Measurements from ENCODE around the gene MEF2D.

Gene MEF2D

DNA sequence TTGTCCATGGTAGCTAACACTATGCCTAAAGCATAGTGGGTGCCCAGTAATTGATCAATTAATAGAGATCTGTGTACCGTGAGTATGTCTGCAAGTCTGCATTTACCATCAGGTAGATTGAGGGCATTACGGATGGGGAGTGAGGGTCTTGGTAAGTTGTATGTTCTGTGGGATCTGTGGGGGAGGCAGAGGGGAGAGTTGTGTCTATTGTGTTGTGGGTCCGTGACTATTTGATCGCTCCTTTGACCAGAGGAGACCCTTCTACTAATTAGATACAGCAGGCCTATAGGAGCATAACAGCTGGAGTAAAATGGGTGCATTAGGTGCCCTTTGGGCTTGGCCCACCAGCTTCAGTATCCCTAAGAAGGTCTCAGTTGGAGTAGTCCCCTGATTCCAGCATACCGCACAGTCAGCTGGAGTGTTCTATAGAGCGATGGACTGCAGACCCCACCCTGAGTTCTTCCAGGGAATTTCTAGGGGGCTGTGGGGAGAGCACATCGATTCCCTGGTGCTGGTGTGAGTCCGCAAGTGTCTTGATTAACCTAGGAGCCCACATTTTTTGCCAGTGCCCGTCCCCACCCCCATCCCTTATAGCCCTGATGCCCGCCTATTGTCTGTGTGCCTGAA lies 75.7 kb downstream of the MEF2D start:
- H3K9ac ChIP-seq (ENCODE audit: low read depth, low read length) = no peak overlapping the region
- no peaks in the 10 kb centered on the region for H3K9me3 ChIP-seq (ENCODE audit: control insufficient read depth, insufficient read depth, low read length)
- peaks cover 16% of the 10 kb centered on the region for H3K4me1 ChIP-seq (ENCODE audit: insufficient read depth, low read length)
- no peaks in the 10 kb centered on the region for H3K36me3 ChIP-seq (ENCODE audit: insufficient read depth, low read length)

- H3K36me3 ChIP-seq (ENCODE audit: insufficient read depth, low read length) = no peaks in the 10 kb centered on the region
- peaks cover 10% of the 10 kb centered on the region for H3K4me1 ChIP-seq (ENCODE audit: insufficient read depth, low read length)
- no peaks in the 10 kb centered on the region for H3K9me3 ChIP-seq (ENCODE audit: control insufficient read depth, insufficient read depth, low read length)
- no peak overlapping the region for H3K9ac ChIP-seq (ENCODE audit: low read depth, low read length)
Observed at GRCh38 chr1:156423422-156424352, 76.9 kb downstream of the MEF2D start.

DNA sequence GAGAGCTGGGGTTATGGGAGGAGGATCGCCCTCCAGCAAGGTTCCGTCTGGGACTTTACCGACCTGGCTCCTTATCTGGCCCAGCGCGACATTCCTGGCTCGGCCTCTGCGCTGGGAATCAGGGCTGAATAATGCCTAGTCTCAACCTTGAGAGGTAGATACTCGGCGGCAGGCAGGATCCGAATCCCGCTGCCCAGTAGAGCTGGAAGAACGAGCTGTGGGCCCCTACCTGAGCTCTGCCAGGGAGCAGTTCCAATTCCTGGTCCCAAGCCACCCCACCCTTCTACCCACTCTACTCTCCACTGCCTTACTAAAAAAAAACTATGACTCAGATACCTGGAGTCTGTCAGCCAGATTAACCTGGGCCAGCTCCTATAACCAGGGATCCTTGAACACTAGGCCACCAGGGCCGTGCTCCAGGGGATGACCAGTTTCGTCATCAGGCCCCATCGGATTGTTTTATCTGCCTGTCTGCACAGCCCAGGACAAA lies 77.9 kb downstream of the MEF2D start:
- peak overlapping the region; percentile 42; the same call in 1 of the 2 replicates for H3K9ac ChIP-seq (ENCODE audit: low read depth, low read length)
- no peaks in the 10 kb centered on the region for H3K9me3 ChIP-seq (ENCODE audit: control insufficient read depth, insufficient read depth, low read length)
- no peaks in the 10 kb centered on the region for H3K36me3 ChIP-seq (ENCODE audit: insufficient read depth, low read length)
- H3K4me1 ChIP-seq (ENCODE audit: insufficient read depth, low read length) = peaks cover 10% of the 10 kb centered on the region

GRCh38 chr1:156421939-156422601 lies 78.5 kb downstream of the MEF2D start:
- peaks cover 10% of the 10 kb centered on the region for H3K4me1 ChIP-seq (ENCODE audit: insufficient read depth, low read length)
- peak overlapping the region; percentile 42; the same call in 1 of the 2 replicates for H3K9ac ChIP-seq (ENCODE audit: low read depth, low read length)
- no peaks in the 10 kb centered on the region for H3K9me3 ChIP-seq (ENCODE audit: control insufficient read depth, insufficient read depth, low read length)
- H3K36me3 ChIP-seq (ENCODE audit: insufficient read depth, low read length) = no peaks in the 10 kb centered on the region

- Histone ChIP-seq H3K4me1 (ENCODE audit: insufficient read depth, low read length) (peaks cover 10% of the 10 kb centered on the region), H3K36me3 (ENCODE audit: insufficient read depth, low read length) (no peaks in the 10 kb centered on the region), H3K9me3 (ENCODE audit: control insufficient read depth, insufficient read depth, low read length) (no peaks in the 10 kb centered on the region), H3K9ac (ENCODE audit: low read depth, low read length) (peak overlapping the region; percentile 42)
Observed at GRCh38 chr1:156421062-156421938, 79.3 kb downstream of the MEF2D start.

DNA sequence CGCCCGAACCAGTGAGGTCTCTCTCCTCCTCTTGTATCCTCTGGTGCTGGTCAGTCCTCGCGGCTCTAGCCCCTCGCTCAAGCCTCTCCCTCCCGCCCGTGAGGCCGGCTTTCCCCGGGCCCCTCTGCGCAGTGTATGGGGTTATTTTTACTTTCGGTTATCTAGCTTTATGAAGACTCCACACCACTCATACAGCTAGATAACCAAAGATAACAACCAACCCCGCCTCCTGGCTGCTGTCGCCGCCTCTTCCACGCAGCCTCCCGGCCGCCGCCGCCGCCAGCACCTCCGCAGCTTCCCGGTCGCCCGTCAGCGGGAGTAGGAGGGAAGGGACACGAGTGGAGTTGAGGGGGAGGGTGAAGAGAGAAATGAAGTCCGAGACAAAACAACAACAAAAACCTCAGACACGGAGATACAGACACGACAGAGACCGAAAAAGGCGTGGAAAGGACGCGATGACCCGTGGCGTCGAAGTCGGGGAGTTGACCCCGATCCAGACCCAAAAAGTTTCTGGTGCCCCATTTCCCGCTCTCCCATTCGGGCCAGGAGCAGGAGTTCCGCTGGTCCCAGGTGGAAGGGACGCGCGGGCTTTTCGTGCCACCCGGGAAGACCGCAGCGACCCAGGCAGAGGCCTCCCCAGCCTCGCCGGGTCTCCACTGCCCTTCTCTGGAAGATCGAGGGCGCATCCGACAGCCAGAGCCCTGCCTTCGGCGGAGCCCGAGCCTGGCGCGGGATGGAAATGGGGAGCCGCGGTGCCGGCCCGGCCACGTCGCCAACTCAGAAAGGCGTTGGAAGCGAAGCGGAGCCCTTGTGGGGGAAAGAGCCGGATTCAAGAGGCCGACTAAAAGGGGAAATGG lies 80.1 kb downstream of the MEF2D start:
- peaks cover 10% of the 10 kb centered on the region for H3K4me1 ChIP-seq (ENCODE audit: insufficient read depth, low read length)
- H3K9me3 ChIP-seq (ENCODE audit: control insufficient read depth, insufficient read depth, low read length) = no peaks in the 10 kb centered on the region
- peak overlapping the region; percentile 42 for H3K9ac ChIP-seq (ENCODE audit: low read depth, low read length)

DNA sequence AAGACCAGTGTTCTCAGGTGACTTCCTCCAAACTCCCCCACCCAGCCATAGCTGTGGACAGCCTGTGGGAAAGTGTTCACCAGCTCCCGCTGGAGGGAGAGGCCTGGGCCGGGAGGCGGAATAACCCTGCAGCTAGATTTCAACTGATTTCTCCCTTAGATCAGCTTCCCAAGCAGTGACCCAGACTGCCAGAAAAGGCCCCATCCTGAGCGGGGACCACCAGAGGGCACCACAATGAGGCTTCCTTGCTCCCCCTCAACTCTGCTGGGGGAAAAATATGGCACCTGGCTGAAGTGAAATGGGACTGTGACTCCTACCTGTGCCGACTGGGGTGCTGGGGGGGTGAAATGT lies 80.7 kb downstream of the MEF2D start:
- no peaks in the 10 kb centered on the region for H3K9me3 ChIP-seq (ENCODE audit: control insufficient read depth, insufficient read depth, low read length)
- peak overlapping the region; percentile 42 for H3K9ac ChIP-seq (ENCODE audit: low read depth, low read length)
- H3K4me1 ChIP-seq (ENCODE audit: insufficient read depth, low read length) = peaks cover 10% of the 10 kb centered on the region
- no peaks in the 10 kb centered on the region for H3K36me3 ChIP-seq (ENCODE audit: insufficient read depth, low read length)

More for the DNA sequence above, 80.1 kb downstream of the MEF2D start:
- no peaks in the 10 kb centered on the region for H3K36me3 ChIP-seq (ENCODE audit: insufficient read depth, low read length)

DNA sequence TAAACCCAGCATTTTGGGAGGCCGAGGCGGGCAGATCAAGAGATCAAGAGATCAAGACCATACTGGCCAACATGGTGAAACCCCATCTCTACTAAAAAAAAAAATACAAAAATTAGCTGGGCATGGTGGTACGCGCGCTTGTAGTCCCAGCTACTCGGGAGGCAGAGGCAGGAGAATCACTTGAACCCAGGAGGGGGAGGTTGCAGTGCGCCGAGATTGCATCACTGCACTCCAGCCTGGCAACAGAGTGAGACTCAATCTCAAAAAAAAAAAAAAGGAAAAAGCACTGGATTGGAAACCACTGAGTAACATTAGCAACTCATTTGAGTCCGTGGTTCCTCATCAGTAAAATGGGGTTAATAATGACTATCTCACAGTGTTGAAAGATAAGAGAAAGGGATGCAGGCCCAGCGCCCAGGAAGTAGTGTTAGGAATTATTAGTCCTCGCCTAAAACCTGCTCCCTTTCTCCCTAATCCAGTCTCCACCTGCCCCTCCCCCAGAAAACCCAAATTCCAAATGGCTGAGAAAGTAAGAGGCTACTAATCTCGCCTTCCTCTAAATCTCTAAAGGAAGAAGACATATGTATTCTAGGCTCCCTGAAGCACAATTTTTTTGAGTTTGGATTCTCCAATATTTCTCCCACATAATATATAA lies 82.0 kb downstream of the MEF2D start:
- Histone ChIP-seq H3K4me1 (ENCODE audit: insufficient read depth, low read length) (peaks cover 10% of the 10 kb centered on the region), H3K9ac (ENCODE audit: low read depth, low read length) (no peak overlapping the region), H3K36me3 (ENCODE audit: insufficient read depth, low read length) (no peaks in the 10 kb centered on the region), H3K9me3 (ENCODE audit: control insufficient read depth, insufficient read depth, low read length) (no peaks in the 10 kb centered on the region)

GRCh38 chr1:156417401-156418020 lies 83.1 kb downstream of the MEF2D start:
- H3K36me3 ChIP-seq (ENCODE audit: insufficient read depth, low read length) = no peaks in the 10 kb centered on the region
- H3K9ac ChIP-seq (ENCODE audit: low read depth, low read length) = no peak overlapping the region
- H3K9me3 ChIP-seq (ENCODE audit: control insufficient read depth, insufficient read depth, low read length) = no peaks in the 10 kb centered on the region
- peaks cover 12% of the 10 kb centered on the region for H3K4me1 ChIP-seq (ENCODE audit: insufficient read depth, low read length)

DNA sequence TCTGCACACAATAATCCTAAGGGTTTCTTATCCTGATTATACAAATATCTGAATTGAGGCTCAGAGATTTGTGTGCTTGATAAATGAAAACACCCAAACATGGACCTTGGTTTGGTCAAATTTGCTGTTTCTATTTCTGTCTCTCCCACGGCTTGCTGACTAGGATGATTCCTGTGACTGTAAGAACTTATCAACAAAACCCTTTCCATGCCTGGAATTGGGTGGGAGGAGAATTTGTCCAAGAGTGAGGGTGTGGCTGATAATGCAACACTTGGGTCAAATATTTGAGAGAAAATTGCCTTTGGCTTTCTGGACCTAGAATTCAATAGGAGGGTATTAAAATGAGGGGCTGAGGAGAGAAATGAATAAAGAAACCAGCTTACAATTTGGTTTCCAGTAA lies 83.6 kb downstream of the MEF2D start:
- Histone ChIP-seq H3K36me3 (ENCODE audit: insufficient read depth, low read length) (no peaks in the 10 kb centered on the region), H3K9ac (ENCODE audit: low read depth, low read length) (no peak overlapping the region), H3K9me3 (ENCODE audit: control insufficient read depth, insufficient read depth, low read length) (no peaks in the 10 kb centered on the region), H3K4me1 (ENCODE audit: insufficient read depth, low read length) (peaks cover 10% of the 10 kb centered on the region)

DNA sequence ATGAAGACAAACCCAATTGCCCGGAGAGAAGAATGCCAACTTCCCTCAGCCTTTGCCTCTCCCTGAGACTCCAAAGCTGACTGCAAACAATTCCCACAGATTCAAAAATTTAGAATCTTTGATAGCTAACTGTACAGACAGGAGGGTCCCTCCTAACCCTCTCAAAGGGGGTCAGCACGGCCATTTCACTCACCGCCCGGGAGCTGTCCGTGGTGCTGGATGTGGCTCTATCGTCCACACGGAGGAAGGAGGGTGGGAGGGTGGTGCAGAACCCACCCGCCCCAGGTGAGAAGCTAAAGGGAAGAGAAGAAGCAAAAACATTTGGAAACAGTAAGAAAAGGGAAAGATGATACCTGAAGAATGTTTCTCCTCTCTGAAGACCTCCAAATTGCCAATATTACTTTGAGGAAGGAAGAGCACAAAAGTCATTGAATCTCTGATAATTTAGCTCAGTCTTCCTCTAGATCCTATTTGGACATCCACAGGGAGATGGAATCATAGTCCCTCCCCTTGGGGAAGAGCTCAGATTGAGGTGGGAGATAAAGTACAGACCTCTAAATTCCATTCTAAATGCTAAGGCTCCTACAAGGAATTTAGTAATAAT lies 86.0 kb downstream of the MEF2D start:
- H3K9me3 ChIP-seq (ENCODE audit: control insufficient read depth, insufficient read depth, low read length) = no peaks in the 10 kb centered on the region
- H3K4me1 ChIP-seq (ENCODE audit: insufficient read depth, low read length) = peaks cover 6% of the 10 kb centered on the region
- H3K9ac ChIP-seq (ENCODE audit: low read depth, low read length) = no peak overlapping the region
- no peaks in the 10 kb centered on the region for H3K36me3 ChIP-seq (ENCODE audit: insufficient read depth, low read length)

Data from ES-I3 (cell line).